Keratinocyte (primary cell): ENCODE data around the gene URAD. TPM values are rescaled to one million over a fixed set of nuclear protein-coding genes. Genes with fewer than 3 reads are reported as not detected.
A peak's percentile ranks its signal among the peaks of the same experiment; 100 is the strongest.

Experiments
- DNase-seq: peaks from one replicate; pipeline ENCODE4 v3.0.0-alpha.2; 2011; ENCODE audit warnings: low read depth, missing footprints, low spot score
- FAIRE-seq: peaks from 2 replicates; lab custom pipeline; 2011; peaks lifted over from hg19 to GRCh38; lab: Jason Lieb, UNC
- H2AFZ ChIP-seq: 2 replicates; pipeline ENCODE4 v1.6.0; 2012; ENCODE audit warnings: low read length, control low read depth, inconsistent platforms; ENCODE audit not compliant: control insufficient read depth
- H3K27ac ChIP-seq: 2 replicates; pipeline ENCODE4 v1.5.1; 2011; ENCODE audit warnings: low read length; ENCODE audit not compliant: control insufficient read depth, insufficient read depth
- H3K27me3 ChIP-seq: 3 replicates; pipeline ENCODE4 v1.6.0; 2011; ENCODE audit warnings: low read length; ENCODE audit not compliant: control insufficient read depth, insufficient read depth; ENCODE audit errors: extremely low read depth
- H3K36me3 ChIP-seq, 2 experiments: 2 replicates in 1 of 2; 3 replicates in 1 of 2; pipeline ENCODE4 v1.5.1; 2011; ENCODE audit warnings: low read length in 2 of 2, mild to moderate bottlenecking in 1 of 2; ENCODE audit not compliant: control insufficient read depth in 2 of 2, insufficient read depth in 2 of 2; ENCODE audit errors: extremely low read depth in 1 of 2
- H3K4me1 ChIP-seq: 3 replicates; pipeline ENCODE4 v1.5.1; 2011; ENCODE audit warnings: low read length; ENCODE audit not compliant: control insufficient read depth, insufficient read depth; ENCODE audit errors: extremely low read depth
- H3K4me2 ChIP-seq: 3 replicates; pipeline ENCODE4 v1.6.0; 2011; ENCODE audit warnings: low read depth, low read length; ENCODE audit not compliant: control insufficient read depth, insufficient read depth; ENCODE audit errors: extremely low read depth
- H3K4me3 ChIP-seq, 3 experiments: fragments of 200-600 bp in 1 of 3; sonication (generic) in 1 of 3; 2 replicates in 2 of 3; 3 replicates in 1 of 3; pipeline ENCODE4 v1.5.1; 2011 to 2016; ENCODE audit warnings: low read length in 3 of 3, mild to moderate bottlenecking in 3 of 3, control low read depth in 2 of 3, inconsistent platforms in 1 of 3, low read depth in 1 of 3, mixed read lengths in 1 of 3, mixed run types in 1 of 3, moderate library complexity in 1 of 3; ENCODE audit not compliant: control insufficient read depth in 2 of 3, insufficient read depth in 2 of 3; ENCODE audit errors: extremely low read depth in 1 of 3
- H3K79me2 ChIP-seq: 2 replicates; pipeline ENCODE4 v1.6.0; 2012; ENCODE audit warnings: low read length; ENCODE audit not compliant: control insufficient read depth, insufficient read depth
- H3K9ac ChIP-seq: 3 replicates; pipeline ENCODE4 v1.6.0; 2011; ENCODE audit warnings: low read length; ENCODE audit not compliant: control insufficient read depth, insufficient read depth; ENCODE audit errors: extremely low read depth
- H3K9me1 ChIP-seq: 3 replicates; pipeline ENCODE4 v1.6.0; 2011; ENCODE audit warnings: low read length; ENCODE audit not compliant: control insufficient read depth, insufficient read depth; ENCODE audit errors: extremely low read depth
- H3K9me3 ChIP-seq: 2 replicates; pipeline ENCODE4 v1.5.1; 2012; ENCODE audit warnings: low read depth, low read length; ENCODE audit not compliant: control insufficient read depth
- H4K20me1 ChIP-seq: 3 replicates; pipeline ENCODE4 v1.6.0; 2011; ENCODE audit warnings: low read length; ENCODE audit not compliant: control insufficient read depth, insufficient read depth; ENCODE audit errors: extremely low read depth
- CTCF ChIP-seq, 3 experiments: IDR thresholded peaks in 1 of 3; conservative IDR thresholded peaks in 1 of 3; optimal IDR thresholded peaks in 1 of 3; 2 replicates in 2 of 3; 3 replicates in 1 of 3; pipeline versions ENCODE3 to v1.5.1; 2011; ENCODE audit warnings: low read length in 3 of 3, mild to moderate bottlenecking in 3 of 3, moderate library complexity in 2 of 3, control low read depth in 1 of 3, inconsistent platforms in 1 of 3; ENCODE audit not compliant: insufficient read depth in 2 of 3; ENCODE audit errors: extremely low read depth in 1 of 3
- EZH2 ChIP-seq: IDR thresholded peaks from one replicate; pipeline ENCODE4 v1.6.1; 2012; ENCODE audit warnings: inconsistent platforms, mild to moderate bottlenecking, low read length, moderate library complexity
- dilution Hi-C: fragments of 300-500 bp; cut with MboI; formaldehyde crosslinking; loops from one replicate; pipeline ENCODE4 v1.7.0; 2020; ENCODE audit warnings: low sequenced_read_pairs; ENCODE audit not compliant: extremely low pct_ligation_motif_present
- polyA plus RNA-seq, 5 experiments: library from polyadenylated mRNA; depleted of rRNA in 3 of 5; stranded (reverse) in 3 of 5; stranded (forward) in 1 of 5; unstranded in 1 of 5; fragments of >200 nt; gene quantifications; 1 replicate in 1 of 5; 2 replicates in 3 of 5; 3 replicates in 1 of 5; pipeline versions ENCODE4 v1.2.1 to v1.2.3, GENCODE V29; 2011 to 2012; ENCODE audit warnings: missing spikeins in 2 of 5, low read depth in 1 of 5, low replicate concordance in 1 of 5

Gene URAD
- polyA plus RNA-seq, 1 donor (not counting 4 experiments of a cell fraction or from before 2014, with no cell fraction given) = not detected

GRCh38 chr13:27978301-27978968 is 10.1 kb downstream of the URAD start:
- Histone ChIP-seq H3K36me3 (no peaks in the 10 kb centered on the region), H3K79me2 (no peaks in the 10 kb centered on the region), H3K4me2 (no peak overlapping the region), H2AFZ (no peak overlapping the region), H3K27me3 (peaks cover 100% of the 10 kb centered on the region), H3K27ac (no peak overlapping the region), H3K9me1 (no peaks in the 10 kb centered on the region), H3K4me3 (no peak overlapping the region), H4K20me1 (no peaks in the 10 kb centered on the region), H3K4me1 (peaks cover 2% of the 10 kb centered on the region), H3K9me3 (no peaks in the 10 kb centered on the region), H3K9ac (no peak overlapping the region)
- no peak for FAIRE-seq
- dilution Hi-C loops = no loop called here
- TF ChIP-seq EZH2 (no peak), CTCF (optimal IDR thresholded peaks at IDR 0.05 in 1 of 3, IDR thresholded peaks at IDR 0.05 in 1 of 3, conservative IDR thresholded peaks at IDR 0.05 in 1 of 3; ENCODE audit: extremely low read depth in 1 of 3, insufficient read depth in 2 of 3, low read length in 3 of 3) (no peak)
- DNase-seq = no peak

GRCh38 chr13:27977476-27978300 is 10.8 kb downstream of the URAD start:
- TF ChIP-seq CTCF (optimal IDR thresholded peaks at IDR 0.05 in 1 of 3, IDR thresholded peaks at IDR 0.05 in 1 of 3, conservative IDR thresholded peaks at IDR 0.05 in 1 of 3; ENCODE audit: extremely low read depth in 1 of 3, insufficient read depth in 2 of 3, low read length in 3 of 3) (no peak), EZH2 (peak; percentile 72)
- Histone ChIP-seq H3K4me1 (peaks cover 2% of the 10 kb centered on the region), H2AFZ (no peak overlapping the region), H3K27ac (no peak overlapping the region), H3K4me3 (no peak overlapping the region), H3K36me3 (no peaks in the 10 kb centered on the region), H3K9me1 (no peaks in the 10 kb centered on the region), H3K4me2 (no peak overlapping the region), H3K9ac (no peak overlapping the region), H3K79me2 (no peaks in the 10 kb centered on the region), H3K27me3 (peaks cover 100% of the 10 kb centered on the region), H3K9me3 (no peaks in the 10 kb centered on the region), H4K20me1 (no peaks in the 10 kb centered on the region)
- DNase-seq (no peak), FAIRE-seq (no peak)
- dilution Hi-C loops = no loop called here
